HG03159 (cell line): ENCODE results near the gene FMNL1.

ENCODE experiments used
- ATAC-seq: cut with Tn5 transposase; IDR thresholded peaks from one replicate; pipeline ENCODE4 v1.9.1; 2021; ENCODE audit warnings: mild to moderate bottlenecking, moderate library complexity; ENCODE audit not compliant: unreplicated experiment

FMNL1 gene

DNA sequence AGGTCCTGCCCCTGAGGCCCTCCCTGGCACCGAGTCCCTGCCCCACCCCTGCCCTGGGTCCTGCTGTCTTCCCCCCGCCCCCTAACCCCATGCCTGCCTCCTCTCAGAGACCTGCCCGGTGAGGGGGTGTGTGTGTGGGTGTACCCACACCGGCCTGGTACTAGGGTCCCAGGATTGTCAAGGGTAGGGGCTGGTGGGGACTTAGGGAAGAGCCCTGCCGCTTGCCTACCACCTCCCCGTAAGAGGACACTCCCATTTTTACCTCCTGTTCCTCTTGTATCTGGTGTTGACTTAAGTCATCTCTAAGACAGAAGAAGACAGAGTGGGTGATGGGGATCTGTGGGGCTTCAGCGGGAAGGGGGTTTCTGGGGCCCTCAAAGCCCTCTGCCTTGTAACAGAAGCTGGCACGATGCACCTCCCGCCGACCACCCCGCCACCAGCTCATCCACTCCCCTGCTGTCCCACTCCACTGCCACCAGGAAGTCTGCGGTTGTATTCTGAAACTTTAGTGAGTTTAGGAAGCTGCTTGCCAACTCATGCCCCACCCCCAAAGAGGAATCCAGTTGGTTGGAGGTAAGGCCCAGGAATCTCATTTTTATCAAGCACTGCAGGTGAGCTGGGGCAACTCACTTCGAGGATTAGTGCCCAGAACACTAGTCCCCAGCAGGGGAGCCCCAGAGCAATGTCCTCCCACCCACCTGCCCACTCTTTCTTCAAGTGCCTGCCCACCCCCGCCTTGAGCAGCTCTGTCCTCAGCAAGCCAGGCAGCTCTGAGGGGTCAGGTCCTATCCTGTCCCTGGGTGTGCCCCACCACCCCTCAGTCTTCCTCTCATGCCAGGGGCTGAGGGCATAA lies 34.7 kb downstream of the FMNL1 start:
- ATAC-seq: no peak

DNA sequence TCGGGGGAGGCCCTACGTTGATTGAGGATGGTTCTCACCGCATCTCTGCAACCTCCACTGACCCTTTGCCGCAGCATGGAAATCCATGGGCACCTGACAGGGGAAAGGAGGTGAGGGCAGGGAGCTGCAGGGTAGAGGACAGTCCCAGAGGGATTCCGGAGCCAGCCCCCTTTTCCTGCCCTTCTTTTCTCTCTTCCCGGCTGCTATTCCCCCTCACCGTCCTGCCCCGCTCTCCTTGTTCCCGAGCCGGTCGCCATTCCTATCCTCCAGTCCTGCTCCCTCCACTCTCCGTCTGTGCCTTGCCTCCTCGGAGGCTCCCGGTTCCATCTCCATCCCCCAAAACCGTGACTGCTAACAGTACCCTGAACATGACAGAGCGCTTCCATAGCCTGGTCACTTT lies 35.4 kb downstream of the FMNL1 start:
- no peak for ATAC-seq

DNA sequence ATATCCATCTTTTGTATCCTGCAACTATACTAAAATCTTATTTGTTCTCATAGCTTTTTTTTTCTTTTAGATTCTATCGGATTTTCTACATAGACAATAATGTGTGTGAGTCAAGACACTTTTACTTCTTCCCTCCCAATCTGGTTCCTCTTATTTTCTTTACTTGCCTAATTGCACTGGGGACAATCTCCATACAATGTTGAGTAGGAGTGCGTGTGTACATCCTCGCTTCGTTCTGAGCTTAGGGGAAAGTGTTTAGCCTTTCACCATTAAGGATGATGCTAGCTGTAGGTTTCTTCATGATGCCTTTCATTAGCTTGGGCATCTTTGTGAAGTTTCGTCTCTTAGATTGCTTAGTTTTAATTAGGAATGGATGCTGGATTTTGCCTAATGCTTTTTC lies 37.3 kb downstream of the FMNL1 start:
- ATAC-seq: no peak

DNA sequence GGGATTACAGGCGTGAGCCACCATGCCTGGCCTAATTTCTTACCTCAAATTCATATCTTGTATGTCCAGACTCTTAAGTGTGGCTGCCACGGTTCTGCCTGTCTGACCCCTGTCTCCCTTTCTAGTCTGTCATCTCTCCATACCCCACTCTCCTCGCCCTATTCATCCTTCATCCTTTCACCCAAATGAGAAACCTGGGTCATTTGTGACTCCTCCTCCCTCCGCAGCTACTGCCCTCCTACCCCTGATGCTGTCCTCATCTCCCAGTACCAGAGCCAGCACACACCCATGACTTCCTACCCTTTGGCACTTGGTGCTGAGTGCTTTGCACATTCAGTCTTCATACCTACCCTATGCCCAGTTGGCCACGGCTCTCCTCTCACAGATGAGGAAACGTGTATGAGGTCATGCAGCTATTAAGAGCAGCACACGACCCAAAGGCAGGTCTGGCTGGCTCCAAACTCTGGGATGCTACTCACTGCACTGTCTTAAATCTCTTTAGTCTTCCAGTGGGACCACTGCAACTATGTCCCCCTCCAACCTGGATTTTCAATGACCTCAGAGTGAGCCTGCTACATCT lies 38.6 kb downstream of the FMNL1 start:
- ATAC-seq: no peak

DNA sequence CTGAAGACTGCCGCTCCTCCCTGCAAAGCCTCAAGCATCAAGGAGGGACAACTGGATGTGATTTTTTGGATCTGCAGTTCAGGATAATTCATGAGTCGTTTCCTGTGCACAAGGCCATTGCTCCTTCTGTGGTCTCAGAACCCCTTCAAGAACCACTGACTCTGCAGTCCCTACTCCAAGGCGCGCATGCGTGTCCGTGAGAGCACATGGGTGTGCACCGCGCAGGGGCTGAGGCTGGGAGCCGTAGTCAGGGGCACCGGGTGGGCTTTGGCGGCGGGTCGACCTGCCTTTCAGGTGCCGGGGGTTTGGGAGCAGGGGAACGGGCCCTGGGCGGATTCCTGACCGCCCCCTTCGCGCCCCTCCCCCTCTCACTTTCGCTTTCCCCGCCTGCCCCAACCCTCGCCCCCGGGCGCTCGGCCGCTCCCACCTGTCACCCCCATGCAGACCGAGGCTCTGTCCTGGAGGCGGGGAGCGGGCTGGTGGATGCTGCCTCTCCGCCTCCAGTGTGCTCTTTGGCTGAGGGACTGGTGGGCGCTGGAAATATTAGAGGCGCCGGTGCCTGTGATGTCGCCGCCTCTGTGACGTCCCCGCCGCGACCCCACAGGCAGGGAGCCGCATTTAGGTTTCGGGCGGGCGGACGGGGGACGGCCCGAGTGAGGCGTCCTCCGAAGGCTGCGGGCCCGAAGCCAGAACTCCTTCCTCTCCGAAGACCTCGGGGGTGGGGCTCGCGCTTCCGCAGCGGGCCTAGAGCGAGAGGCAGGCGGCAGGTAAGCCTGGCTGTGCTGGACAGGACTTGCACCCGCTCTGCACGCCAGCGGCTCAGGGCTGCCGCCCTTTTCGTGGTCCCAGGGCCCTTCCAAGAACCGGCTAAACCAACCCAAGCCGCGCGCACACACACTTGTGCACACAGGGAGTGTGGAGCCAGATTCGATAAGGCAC lies 40.2 kb downstream of the FMNL1 start, which contains the start of gene SPATA32:
TSS of gene SPATA32 (minus strand) at position 518 of the 939 bp plus-strand sequence. CDS start at position 440, 78 bp downstream.
- ATAC-seq: peak; percentile 46

DNA sequence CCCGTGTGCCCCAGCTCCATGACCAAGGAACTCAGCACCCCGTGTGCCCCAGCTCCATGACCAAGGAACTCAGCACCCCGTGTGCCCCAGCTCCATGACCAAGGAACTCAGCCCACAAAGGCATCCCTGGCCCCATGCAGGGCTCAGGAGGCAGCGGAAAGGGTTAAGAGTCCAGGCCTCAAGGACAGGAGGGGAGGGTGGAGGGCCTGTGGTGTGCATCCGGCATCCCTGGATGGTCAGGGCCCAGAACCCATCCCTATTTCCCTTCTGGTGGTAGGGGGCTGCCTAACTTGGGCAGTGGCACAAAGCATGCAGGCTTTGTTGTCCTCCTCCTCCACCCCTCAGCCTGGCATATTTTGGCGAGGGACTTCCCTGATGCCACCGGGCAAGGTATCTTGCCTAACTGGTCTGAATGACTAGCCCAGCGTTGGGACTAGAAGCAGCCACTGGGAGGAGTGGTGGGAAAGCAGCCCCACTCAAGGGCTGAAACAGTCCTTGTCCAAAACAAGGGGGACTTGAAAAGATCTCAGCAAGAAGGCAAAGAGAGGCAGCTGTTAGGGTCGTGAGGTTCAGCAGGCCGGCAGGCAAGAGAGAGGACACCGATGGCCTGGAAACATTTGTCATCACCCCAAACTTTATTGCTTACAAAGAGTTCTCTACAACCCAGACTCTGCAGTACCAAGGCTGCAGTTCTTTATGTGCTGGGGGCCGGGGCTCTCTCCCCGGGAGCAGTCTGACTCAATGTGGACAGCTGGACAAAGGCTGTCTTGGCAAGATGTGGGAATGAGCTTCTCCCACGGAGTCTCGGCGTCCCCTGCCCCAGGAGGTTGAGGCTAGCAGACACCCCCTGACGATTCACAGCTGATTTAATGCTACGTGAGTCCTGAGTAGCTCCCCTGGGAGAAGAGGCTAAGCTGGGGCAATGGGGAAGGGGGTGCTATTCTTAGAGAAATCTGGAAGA lies 41.1 kb downstream of the FMNL1 start:
- ATAC-seq: no peak

DNA sequence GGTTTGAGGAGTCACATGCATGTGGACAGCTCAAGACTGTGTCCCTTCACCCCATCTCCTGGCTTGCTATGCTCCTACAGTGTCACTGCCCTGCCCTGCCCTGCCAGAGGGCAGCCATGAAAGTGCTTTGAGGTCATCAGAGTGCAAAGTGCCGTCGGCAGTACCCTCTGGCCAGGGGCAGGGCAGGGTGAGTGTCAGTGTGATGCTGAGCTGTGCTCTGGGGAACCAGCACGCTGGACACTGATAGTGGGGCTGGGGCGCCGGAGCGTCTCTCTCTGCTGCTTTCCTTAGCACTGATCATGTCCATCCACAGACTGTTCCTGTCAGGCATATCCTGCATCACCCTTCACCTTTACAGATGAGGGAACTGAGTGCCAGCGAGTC lies 41.8 kb downstream of the FMNL1 start:
- ATAC-seq: no peak

DNA sequence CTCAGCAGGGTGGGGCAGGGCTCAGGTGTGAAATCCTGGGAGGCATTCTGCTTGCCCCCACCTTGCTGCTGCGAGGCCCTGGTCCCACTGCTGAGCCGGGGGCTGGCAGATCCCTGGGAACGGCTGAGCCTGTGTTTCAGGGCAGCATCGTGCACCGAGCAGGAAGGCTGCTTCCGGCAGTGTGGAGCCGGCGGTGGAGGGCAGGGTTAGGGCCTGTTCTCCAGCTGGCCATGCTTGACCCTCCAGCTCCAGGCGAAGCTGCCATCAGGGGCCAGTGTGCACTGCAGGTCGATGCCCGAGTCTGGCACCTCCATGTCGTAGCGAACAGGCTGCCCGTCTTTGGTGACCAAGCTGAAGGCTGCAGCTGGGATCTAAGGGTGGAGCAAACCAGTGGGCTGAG lies 42.7 kb downstream of the FMNL1 start:
- no peak for ATAC-seq

DNA sequence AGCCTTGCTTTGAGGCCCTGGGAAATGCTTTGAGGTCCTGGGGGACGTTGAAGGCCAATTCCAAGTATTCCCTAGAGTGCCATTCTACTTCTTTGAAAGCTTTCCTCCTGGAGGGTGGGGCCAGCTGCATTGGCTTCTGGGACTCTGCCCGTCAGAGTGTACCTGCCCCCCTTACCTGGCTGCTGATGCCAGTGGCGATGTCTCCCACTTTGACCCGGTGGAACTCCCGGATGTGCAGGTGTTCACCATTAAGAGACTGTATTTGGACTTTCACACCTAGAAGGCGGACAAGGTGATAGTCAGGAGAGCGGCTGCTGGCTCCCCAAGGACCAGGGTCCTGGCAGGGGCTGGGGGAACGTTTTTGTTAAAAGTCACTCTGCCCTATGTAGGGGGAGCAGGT lies 43.3 kb downstream of the FMNL1 start:
- no peak for ATAC-seq

DNA sequence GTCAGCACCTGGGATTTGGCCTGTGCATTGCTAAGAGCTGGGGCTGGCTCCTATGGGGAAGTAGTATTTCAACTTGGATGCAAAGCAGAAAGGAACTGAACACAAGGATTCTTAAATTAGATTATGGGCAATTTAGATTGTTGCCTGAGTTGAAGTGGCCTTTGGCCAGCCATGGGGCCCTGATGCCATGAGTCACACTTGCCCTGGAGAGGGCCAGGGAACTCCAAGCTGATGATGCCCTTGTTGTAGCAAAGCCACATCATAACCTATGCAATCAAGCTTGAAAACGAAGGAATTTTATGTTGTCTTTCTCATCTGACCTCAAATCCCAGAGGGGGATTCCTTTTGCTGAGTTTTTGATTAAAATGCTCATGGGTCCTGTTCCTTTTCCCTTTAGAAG lies 44.1 kb downstream of the FMNL1 start:
- no peak for ATAC-seq

DNA sequence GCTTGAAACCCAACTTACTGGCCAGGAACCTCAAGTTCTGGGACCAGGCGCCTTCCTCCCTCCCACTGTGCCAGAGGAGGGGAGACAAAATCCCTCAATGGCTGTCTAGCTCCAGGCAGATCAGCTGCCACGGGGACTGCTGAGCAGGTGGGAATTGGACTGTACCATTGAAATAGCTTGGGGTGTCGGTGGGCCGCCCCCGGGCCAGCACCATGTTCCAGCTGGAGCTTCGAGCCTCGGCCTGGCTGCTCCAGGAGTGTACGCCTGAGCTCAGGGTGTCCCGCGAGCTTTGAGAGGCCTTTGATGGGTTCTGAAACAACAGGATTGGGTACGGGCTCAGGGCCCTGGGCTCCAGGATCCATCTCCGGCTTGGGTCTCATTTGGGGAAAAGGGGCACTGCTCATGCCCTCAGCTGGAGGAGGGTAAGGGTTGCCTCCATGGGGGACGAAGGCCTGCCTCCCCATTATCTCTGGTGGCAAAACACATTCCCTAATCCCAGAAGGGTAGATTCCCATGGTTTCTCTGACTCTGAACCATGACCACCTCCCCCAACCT lies 44.8 kb downstream of the FMNL1 start:
- ATAC-seq: no peak

DNA sequence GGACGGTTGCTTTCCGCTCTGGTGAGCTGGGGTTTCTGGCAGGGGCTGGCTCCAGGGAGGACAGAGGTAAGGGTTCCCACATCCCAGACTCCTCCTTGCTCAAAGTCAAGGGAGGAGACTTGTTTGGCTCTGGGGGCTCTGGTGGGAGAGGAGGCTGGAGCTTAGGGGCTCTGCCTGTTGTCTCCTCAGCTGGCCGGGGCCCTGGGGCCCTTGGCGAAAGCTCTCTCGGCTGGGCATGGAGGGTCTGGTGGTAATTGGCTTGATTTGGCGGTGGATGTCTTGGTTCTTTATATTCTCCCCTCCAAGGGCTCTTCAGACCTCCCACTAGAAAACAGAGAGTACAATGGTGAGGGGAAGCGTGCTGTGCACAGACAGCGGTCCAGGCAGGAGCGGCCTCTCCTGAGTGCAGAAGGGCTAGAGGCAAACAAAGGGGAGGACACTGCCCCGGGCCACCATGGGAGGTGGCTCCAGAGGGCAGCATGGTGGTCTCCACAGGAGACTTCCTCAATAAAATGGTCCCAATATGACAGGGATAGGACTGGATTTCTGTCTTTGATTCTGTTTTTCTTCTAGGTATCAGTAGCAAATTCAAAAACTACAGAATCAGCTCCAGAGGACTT lies 45.9 kb downstream of the FMNL1 start:
- ATAC-seq: no peak

DNA sequence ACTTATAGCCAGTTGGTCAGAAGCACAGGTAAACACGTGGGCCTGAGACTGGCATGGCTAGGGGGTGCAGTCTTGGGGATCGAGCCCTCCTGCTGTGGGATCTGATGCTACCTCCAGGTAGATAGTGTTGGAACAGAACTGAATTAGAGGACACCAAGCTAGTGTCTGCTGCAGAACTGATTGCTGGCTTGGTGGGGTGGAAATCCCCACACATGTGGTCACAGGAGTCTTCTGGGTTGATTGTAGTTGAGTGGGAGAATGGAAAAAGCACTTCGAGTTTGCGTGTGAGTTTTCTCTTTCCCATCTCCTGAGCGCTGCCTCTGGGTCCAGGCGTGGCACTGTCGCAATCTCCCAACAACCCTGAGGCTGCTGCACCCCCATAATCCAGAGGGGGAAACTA lies 48.2 kb downstream of the FMNL1 start:
- ATAC-seq: no peak

DNA sequence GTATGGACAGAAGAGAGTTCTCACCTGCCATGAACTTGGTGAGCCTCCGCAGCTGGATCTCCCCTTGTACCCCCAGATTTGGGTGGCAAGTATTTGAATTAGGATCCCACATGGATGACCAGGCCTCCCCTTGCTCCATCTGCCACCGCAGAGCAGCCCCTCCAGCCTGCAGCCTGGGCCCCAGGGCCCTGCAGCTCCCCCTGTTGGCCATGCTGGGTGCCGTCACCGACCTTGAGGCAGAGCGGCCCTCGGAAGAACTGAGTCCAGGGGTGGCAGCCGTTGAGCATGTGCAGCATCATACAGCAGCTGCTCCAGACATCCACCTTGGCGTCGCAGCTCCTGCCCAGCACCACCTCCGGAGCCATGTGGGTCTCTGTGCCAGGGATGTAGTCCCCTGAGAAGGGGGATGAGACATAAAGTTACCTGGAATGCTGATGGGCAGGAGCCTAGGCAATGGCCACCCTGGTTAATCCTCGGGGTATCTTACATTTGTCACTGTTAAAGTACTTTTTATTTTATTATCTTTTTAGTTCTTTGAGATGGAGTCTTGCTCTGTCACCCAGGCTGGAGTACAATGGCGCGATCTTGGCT lies 49.2 kb downstream of the FMNL1 start:
- no peak for ATAC-seq

DNA sequence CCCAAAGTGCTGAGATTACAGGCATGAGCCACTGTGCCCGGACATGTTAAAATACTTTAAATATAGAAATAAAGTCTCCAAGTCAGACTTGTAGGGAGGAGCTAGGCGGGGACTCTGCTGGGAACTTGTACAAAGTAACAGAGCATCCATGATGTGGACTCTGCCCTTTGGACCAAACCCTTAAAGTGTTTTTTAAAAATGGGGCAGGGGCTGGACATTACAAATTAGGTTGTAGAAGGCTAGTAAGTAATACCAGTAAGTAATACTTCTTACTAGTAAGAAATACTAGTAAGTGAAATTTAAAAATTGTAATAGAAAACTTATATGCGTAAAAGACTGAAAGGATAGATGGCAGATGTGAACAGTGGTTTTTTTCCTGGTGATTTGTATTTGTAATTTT lies 49.9 kb downstream of the FMNL1 start:
- ATAC-seq: no peak

DNA sequence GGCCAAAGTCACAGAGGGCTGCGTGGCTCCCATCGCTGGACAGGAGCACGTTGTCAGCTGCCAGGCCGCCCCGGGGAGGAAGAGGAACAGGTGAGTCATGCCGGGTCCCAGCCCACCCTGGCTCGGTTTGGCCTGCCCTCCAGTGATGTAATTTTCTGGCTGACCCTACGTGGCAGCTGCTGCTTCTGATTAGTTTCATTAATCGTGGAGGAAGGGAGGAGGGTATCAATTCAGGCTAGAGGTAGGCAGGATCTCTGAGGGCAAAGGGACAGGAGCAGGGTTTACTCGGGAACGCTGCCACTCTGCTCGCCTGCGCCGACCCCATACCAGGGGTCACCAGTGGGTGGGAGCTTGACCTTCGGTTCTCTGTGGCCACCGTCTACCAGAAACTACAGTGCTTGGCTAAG lies 51.9 kb downstream of the FMNL1 start:
- no peak for ATAC-seq

DNA sequence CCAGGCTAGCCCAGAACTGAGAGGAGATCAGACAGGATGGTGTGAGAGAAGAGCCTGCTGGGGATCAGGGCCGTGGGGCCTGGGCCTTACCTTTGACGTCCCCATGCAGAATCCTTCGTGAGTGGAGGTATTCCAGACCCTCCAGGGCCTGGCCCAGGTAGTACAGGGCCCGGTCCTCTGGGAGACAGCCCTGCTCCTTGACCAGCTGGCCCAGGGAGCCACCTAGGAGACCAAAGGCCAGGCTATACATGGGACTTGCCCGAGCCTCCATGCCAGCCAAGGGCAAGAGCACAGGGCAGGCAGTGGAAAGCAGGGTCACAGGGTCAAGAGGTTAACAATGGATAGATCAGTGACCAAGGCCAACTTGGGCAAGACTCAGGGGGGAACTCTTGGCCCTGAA lies 52.3 kb downstream of the FMNL1 start:
- ATAC-seq: no peak

DNA sequence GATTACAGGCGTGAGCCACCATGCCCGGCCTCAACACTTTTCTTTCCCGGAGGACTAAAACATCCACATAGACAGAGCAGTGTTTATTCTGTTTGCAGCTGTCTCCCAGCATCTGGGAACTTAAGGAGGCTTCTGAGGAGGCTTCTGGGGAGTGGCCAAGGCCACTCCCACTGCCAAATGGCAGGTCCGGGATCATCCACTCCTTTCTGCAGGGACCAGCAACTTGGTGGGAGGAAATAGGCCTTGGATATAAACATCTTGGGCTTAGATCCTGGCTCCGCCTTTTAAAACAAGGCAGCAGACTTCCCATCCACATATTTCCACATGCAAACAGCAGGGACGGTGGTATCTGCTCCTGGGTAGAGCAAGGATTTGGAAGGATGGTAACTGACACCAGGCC lies 54.3 kb downstream of the FMNL1 start:
- no peak for ATAC-seq

DNA sequence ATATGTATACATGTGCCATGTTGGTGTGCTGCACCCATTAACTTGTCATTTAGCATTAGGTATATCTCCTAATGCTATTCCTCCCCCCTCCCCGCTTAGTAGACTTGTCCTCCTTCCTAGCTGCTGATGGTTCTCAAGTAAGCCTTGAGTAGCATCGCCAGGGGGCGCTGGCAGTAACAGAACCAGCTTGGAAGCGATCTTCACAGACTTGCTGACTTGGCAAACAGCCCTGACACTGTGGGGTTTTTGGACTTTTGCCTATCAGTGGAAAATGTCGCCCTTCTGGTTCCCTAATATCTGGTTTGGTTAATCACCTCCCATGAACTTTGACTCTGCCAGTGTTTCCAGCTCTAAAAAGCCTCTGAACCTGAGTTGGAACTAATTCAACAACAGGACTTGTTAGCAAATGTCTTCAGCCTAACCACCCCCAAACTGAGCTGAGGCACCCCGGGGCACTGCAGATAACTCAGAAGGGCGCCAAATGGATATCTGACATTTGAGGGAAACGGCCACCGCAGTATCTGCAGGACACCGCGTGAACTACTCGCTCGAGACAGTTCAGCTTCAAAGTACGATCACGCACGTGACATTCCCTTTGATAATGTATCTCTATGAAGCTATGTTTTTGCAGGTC lies 55.6 kb downstream of the FMNL1 start:
- ATAC-seq: no peak
